Choroid plexus epithelial cell (primary cell): Measurements from ENCODE around the gene OTUD4.
A peak's percentile ranks its signal among the peaks of the same experiment; 100 is the strongest.

Source experiments
- DNase-seq: peaks from one replicate; pipeline ENCODE4 v3.0.0-alpha.2; 2010; ENCODE audit warnings: low read depth
- H3K4me3 ChIP-seq: 2 replicates; pipeline ENCODE4 v1.5.1; 2011; ENCODE audit warnings: low read depth, mild to moderate bottlenecking, control low read depth, low read length, moderate library complexity
- CTCF ChIP-seq: conservative IDR thresholded peaks from 2 replicates; pipeline ENCODE4 v1.5.1; 2011; ENCODE audit warnings: low read depth, mild to moderate bottlenecking, control low read depth, inconsistent platforms, low read length, moderate library complexity

The OTUD4 gene

GRCh38 chr4:145099653-145100052 is 80.7 kb downstream of the OTUD4 start:
- TF ChIP-seq CTCF = no peak
- DNase-seq = no peak
- peak overlapping the region; percentile 81 for H3K4me3 ChIP-seq

DNA sequence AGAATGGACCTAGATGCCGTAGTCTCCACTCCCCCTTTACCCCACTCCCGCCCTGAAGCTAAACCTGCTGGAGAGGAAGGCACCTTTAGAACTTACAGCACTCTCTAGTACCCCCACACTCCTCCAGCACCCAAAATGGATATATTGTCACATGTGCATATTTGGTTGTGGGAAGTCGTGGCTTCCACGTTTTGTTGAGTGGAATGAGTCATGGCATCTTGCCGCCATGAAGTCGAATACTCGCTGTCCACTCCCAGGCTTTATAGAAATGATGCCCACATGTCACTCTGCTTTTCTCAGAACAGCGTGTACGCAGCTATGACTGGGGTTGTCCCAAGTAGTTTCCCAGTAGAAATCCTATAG is 81.7 kb downstream of the OTUD4 start:
- DNase-seq = peak; percentile 66
- peak overlapping the region; percentile 81 for H3K4me3 ChIP-seq
- TF ChIP-seq CTCF = no peak

DNA sequence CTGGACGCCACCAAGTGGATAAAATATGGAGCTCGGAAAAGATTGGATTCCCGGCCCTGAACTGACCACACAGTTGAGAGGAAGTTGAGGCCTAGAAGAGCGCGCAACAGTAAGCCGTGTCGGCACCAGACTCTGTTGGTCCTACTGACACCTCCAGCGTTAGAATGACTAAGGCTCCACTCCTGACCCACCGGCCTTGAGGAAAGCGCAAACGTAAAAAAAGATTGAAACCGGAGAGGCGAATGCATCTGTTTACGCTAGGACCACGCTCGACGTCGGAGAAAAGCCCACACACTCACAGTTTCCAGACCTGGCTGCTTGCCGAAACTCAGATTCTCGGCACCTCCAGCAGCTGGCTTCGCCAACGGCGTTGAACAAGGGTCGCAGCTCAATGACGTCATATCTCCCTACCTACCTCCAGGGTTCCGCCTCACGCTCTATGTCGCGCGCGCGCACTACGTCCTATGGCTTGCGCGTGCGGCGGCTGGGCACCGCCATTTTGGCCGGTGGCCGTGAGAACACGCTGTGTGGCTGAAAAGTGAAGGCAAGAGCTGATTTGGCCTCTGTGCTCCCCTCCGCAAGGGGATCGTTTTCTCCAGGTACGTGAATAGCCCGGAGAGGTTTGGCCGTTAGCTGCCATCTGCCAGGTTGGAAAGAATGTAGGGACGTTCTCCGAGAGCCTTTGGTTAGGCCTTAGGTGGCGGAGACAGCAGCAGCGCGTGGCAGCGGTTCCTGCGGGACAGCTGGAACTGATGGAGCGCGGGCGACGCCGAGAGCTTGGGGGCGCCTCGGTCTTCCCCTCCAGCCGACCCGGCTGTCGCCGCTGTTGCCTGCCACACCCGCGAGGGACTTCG is 82.3 kb downstream of the OTUD4 start, which contains the start of the genes ABCE1 and ANAPC10:
Gene ABCE1, plus strand, starts transcription at position 491 of the 854 bp plus-strand sequence. CDS start 6,102 bp downstream, outside the sequence.
Gene ANAPC10, minus strand, starts transcription at position 376 of the 854 bp plus-strand sequence. CDS start 2,097 bp downstream, outside the sequence.
- peak; percentile 99 for DNase-seq

DNA sequence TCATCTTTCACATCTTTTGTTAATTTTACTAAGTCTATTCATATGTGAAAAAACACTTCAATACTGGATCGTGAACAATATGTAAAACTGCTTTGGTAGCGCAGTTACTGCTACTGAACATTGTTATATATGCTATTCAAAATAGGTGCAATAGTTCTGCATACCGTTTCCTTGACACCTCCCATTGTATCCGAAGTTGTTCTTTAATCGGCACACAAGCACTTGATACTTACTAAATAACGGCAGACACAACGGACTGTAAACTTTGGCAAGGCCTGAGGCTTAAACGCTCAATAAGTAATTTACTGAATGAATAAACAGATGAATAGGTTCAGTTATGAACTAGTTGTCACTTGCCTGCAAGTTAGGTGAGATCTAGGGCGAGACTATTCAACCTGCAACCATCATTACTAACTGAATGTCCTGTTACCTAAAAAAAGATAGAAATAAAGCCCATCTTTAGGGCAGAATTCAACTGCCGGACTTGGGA is 83.0 kb downstream of the OTUD4 start:
- TF ChIP-seq CTCF = no peak
- DNase-seq = no peak
- H3K4me3 ChIP-seq = peak overlapping the region; percentile 81

More for the DNA sequence above, 82.3 kb downstream of the OTUD4 start, which contains the start of the genes ABCE1 and ANAPC10:
- peak; percentile 64 for TF ChIP-seq CTCF
- peak within 1 kb of the TSS; percentile 81 for H3K4me3 ChIP-seq

DNA sequence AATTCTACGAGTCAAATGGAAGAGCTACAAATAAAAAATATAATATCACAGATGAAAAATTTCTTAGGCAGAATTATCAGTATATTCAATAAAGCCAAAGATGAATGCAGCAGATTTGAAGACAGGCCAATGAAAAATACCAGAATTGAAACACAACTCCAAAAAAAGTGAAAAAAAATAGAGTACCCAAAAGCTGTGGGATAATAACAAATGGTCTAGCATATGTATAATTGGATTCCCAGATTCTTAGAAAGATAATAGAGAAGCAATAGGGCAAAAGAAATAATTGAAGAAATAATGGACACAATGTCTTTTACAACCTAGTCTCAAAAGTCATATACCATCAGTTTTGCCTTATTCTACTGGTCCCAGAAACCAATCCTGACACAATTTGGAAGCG is 86.8 kb downstream of the OTUD4 start:
- no peak for TF ChIP-seq CTCF
- H3K4me3 ChIP-seq = no peak overlapping the region
- DNase-seq = no peak

GRCh38 chr4:145090380-145090779 is 90.0 kb downstream of the OTUD4 start:
- peak; percentile 41 for DNase-seq
- no peak for TF ChIP-seq CTCF
- no peak overlapping the region for H3K4me3 ChIP-seq
